Activated CD4-positive, alpha-beta T cell treated with anti-CD3 and anti-CD28 coated beads, Interleukin-2, amount 10 ng/mL, durations not matched to agents 7 days and 5 days (primary cell): ENCODE results near the gene CTSC. TPM values are rescaled to one million over a fixed set of nuclear protein-coding genes. Genes with fewer than 3 reads are reported as not detected.

Source experiments
- CTCF ChIA-PET: fragments of 350-600 bp; sonication (Branson Sonifier 250); formaldehyde crosslinking; loops from one replicate; lab custom pipeline; 2021; ENCODE audit warnings: antibody characterized with exemption; lab: Charles Lee
- POLR2A ChIA-PET: fragments of 350-600 bp; sonication (Branson Sonifier 250); formaldehyde crosslinking; loops from one replicate; lab custom pipeline; 2021; ENCODE audit warnings: antibody characterized with exemption; lab: Charles Lee
- DNase-seq: peaks from one replicate; pipeline ENCODE4 v3.0.0-alpha.2; 2020
- H3K27ac Mint-ChIP-seq: one replicate; pipeline ENCODE4 v1.8.0; 2021; ENCODE audit warnings: mild to moderate bottlenecking, moderate library complexity, mixed read lengths
- H3K27me3 Mint-ChIP-seq: one replicate; pipeline ENCODE4 v1.8.0; 2021; ENCODE audit warnings: mixed read lengths
- H3K36me3 Mint-ChIP-seq: one replicate; pipeline ENCODE4 v1.8.0; 2021; ENCODE audit warnings: low read depth, mixed read lengths
- H3K4me1 Mint-ChIP-seq: one replicate; pipeline ENCODE4 v1.8.0; 2021; ENCODE audit warnings: mixed read lengths
- H3K4me3 Mint-ChIP-seq: one replicate; pipeline ENCODE4 v1.8.0; 2021; ENCODE audit warnings: mild to moderate bottlenecking, moderate library complexity, mixed read lengths
- H3K9me3 Mint-ChIP-seq: one replicate; pipeline ENCODE4 v1.8.0; 2021; ENCODE audit warnings: mixed read lengths
- total RNA-seq, 2 experiments: library from RNA; stranded (reverse); gene quantifications; one replicate each; pipeline ENCODE4 v1.2.3, GENCODE V29; 2021

CTSC gene
- total RNA-seq = 100 to 1,000 TPM; 230 to 272 TPM

GRCh38 chr11:88337181-88337986, at the start of gene CTSC:
Gene CTSC (minus strand): TSS chr11:88337736. CDS start chr11:88337672, 64 bp downstream.
- H3K9me3 Mint-ChIP-seq = peaks cover 4% of the 10 kb centered on the region
- no peaks in the 10 kb centered on the region for H3K27me3 Mint-ChIP-seq
- peak within 1 kb of the TSS; percentile 89 for H3K4me3 Mint-ChIP-seq
- peak within 1 kb of the TSS; percentile 98 for H3K27ac Mint-ChIP-seq
- CTCF ChIA-PET = interaction anchor here (0.7 to 2.4 kb wide), 7 partner anchors 9 to 232 kb away, joined by 3 to 13 read pairs (median 4); no protein-coding TSS in a partner anchor
- DNase-seq = peak; percentile 96
- H3K36me3 Mint-ChIP-seq = peaks cover 51% of the 10 kb centered on the region
- peaks cover 55% of the 10 kb centered on the region for H3K4me1 Mint-ChIP-seq
- POLR2A ChIA-PET = interaction anchor here (0.6 to 1.7 kb wide), 7 partner anchors 9 to 84 kb away, joined by 3 to 7 read pairs (median 3); no protein-coding TSS in a partner anchor

- Mint-ChIP-seq H3K27ac (no peak overlapping the region), H3K36me3 (peaks cover under 1% of the 10 kb centered on the region), H3K9me3 (no peaks in the 10 kb centered on the region), H3K4me1 (peaks cover 9% of the 10 kb centered on the region), H3K27me3 (no peaks in the 10 kb centered on the region), H3K4me3 (no peak overlapping the region)
- DNase-seq = no peak
- CTCF ChIA-PET = no interaction called here
- POLR2A ChIA-PET = no interaction called here
These were observed 47.1 kb upstream of the CTSC start for GRCh38 chr11:88384669-88385005.

- H3K27ac Mint-ChIP-seq = no peak overlapping the region
- no peaks in the 10 kb centered on the region for H3K36me3 Mint-ChIP-seq
- H3K27me3 Mint-ChIP-seq = no peaks in the 10 kb centered on the region
- no peaks in the 10 kb centered on the region for H3K9me3 Mint-ChIP-seq
- ChIA-PET POLR2A (no interaction called here), CTCF (no interaction called here)
- H3K4me3 Mint-ChIP-seq = no peak overlapping the region
- H3K4me1 Mint-ChIP-seq = peaks cover 9% of the 10 kb centered on the region
- no peak for DNase-seq
These were observed 46.6 kb upstream of the CTSC start for GRCh38 chr11:88384004-88384668.

GRCh38 chr11:88383447-88383846, 45.9 kb upstream of the CTSC start:
- ChIA-PET CTCF (no interaction called here), POLR2A (interaction anchor here (0.6 kb wide), 1 partner anchor 180 kb away, joined by 4 read pairs; no protein-coding TSS in a partner anchor)
- no peak for DNase-seq
- H3K9me3 Mint-ChIP-seq = no peaks in the 10 kb centered on the region
- no peaks in the 10 kb centered on the region for H3K27me3 Mint-ChIP-seq
- H3K27ac Mint-ChIP-seq = no peak overlapping the region
- no peak overlapping the region for H3K4me3 Mint-ChIP-seq
- H3K4me1 Mint-ChIP-seq = peaks cover 9% of the 10 kb centered on the region
- H3K36me3 Mint-ChIP-seq = no peaks in the 10 kb centered on the region

GRCh38 chr11:88379130-88379529, 41.6 kb upstream of the CTSC start:
- ChIA-PET CTCF (interaction anchor here (0.7 to 1.2 kb wide), 3 partner anchors 12 to 1841 kb away, joined by 3 to 6 read pairs (median 3); no protein-coding TSS in a partner anchor), POLR2A (no interaction called here)
- Mint-ChIP-seq H3K27ac (no peak overlapping the region), H3K4me3 (no peak overlapping the region), H3K9me3 (peaks cover 8% of the 10 kb centered on the region), H3K36me3 (peaks cover 13% of the 10 kb centered on the region), H3K4me1 (peaks cover 14% of the 10 kb centered on the region), H3K27me3 (no peaks in the 10 kb centered on the region)
- no peak for DNase-seq

GRCh38 chr11:88378422-88379066, 41.0 kb upstream of the CTSC start:
- Mint-ChIP-seq H3K4me1 (peaks cover 13% of the 10 kb centered on the region), H3K4me3 (no peak overlapping the region), H3K27me3 (no peaks in the 10 kb centered on the region), H3K36me3 (peaks cover 19% of the 10 kb centered on the region), H3K27ac (no peak overlapping the region), H3K9me3 (peaks cover 10% of the 10 kb centered on the region)
- ChIA-PET CTCF (interaction anchor here (0.7 to 1.6 kb wide), 4 partner anchors 9 to 1841 kb away, joined by 3 to 6 read pairs (median 3); no protein-coding TSS in a partner anchor), POLR2A (no interaction called here)
- DNase-seq = no peak

- peaks cover 27% of the 10 kb centered on the region for H3K36me3 Mint-ChIP-seq
- no peaks in the 10 kb centered on the region for H3K27me3 Mint-ChIP-seq
- H3K9me3 Mint-ChIP-seq = peaks cover 11% of the 10 kb centered on the region
- no peak overlapping the region for H3K27ac Mint-ChIP-seq
- ChIA-PET POLR2A (no interaction called here), CTCF (interaction anchor here (1.6 kb wide), 1 partner anchor 8 kb away, joined by 3 read pairs; no protein-coding TSS in a partner anchor)
- H3K4me1 Mint-ChIP-seq = peaks cover 12% of the 10 kb centered on the region
- DNase-seq = no peak
- no peak overlapping the region for H3K4me3 Mint-ChIP-seq
These were observed 40.1 kb upstream of the CTSC start for GRCh38 chr11:88377646-88378045.

GRCh38 chr11:88377144-88377543, 39.6 kb upstream of the CTSC start:
- Mint-ChIP-seq H3K9me3 (peaks cover 11% of the 10 kb centered on the region), H3K4me3 (no peak overlapping the region), H3K27ac (no peak overlapping the region), H3K36me3 (peaks cover 29% of the 10 kb centered on the region), H3K27me3 (no peaks in the 10 kb centered on the region), H3K4me1 (peaks cover 12% of the 10 kb centered on the region)
- CTCF ChIA-PET = interaction anchor here (1.6 kb wide), 1 partner anchor 8 kb away, joined by 3 read pairs; no protein-coding TSS in a partner anchor
- no peak for DNase-seq
- POLR2A ChIA-PET = no interaction called here

- Mint-ChIP-seq H3K9me3 (peaks cover 13% of the 10 kb centered on the region), H3K27me3 (no peaks in the 10 kb centered on the region), H3K27ac (no peak overlapping the region), H3K4me1 (peaks cover 22% of the 10 kb centered on the region), H3K4me3 (no peak overlapping the region), H3K36me3 (peaks cover 32% of the 10 kb centered on the region)
- no peak for DNase-seq
- POLR2A ChIA-PET = no interaction called here
- CTCF ChIA-PET = interaction anchor here (0.6 kb wide), 2 partner anchors 211 to 298 kb away, joined by 3 read pairs; no protein-coding TSS in a partner anchor
These were observed 38.5 kb upstream of the CTSC start for GRCh38 chr11:88375927-88376470.

- Mint-ChIP-seq H3K4me3 (no peak overlapping the region), H3K9me3 (peaks cover 17% of the 10 kb centered on the region), H3K27me3 (no peaks in the 10 kb centered on the region), H3K36me3 (peaks cover 31% of the 10 kb centered on the region), H3K4me1 (peaks cover 38% of the 10 kb centered on the region), H3K27ac (peak overlapping the region; percentile 16)
- ChIA-PET POLR2A (no interaction called here), CTCF (interaction anchor here (0.6 kb wide), 1 partner anchor 10 kb away, joined by 5 read pairs; no protein-coding TSS in a partner anchor)
- no peak for DNase-seq
These were observed 33.2 kb upstream of the CTSC start for GRCh38 chr11:88370782-88371181.

- H3K27me3 Mint-ChIP-seq = no peaks in the 10 kb centered on the region
- H3K36me3 Mint-ChIP-seq = peaks cover 6% of the 10 kb centered on the region
- H3K4me1 Mint-ChIP-seq = peaks cover 57% of the 10 kb centered on the region
- H3K9me3 Mint-ChIP-seq = peaks cover 7% of the 10 kb centered on the region
- H3K27ac Mint-ChIP-seq = peak overlapping the region; percentile 14
- ChIA-PET POLR2A (interaction anchor here (1.6 kb wide), 1 partner anchor 30 kb away, joined by 3 read pairs; the partner anchor contains the start of gene CTSC), CTCF (interaction anchor here (0.9 kb wide), 1 partner anchor 23 kb away, joined by 4 read pairs; no protein-coding TSS in a partner anchor)
- H3K4me3 Mint-ChIP-seq = no peak overlapping the region
- DNase-seq = peak; percentile 58
These were observed 29.8 kb upstream of the CTSC start for GRCh38 chr11:88367310-88367709.

GRCh38 chr11:88363648-88364065, 26.1 kb upstream of the CTSC start:
- no peak overlapping the region for H3K4me3 Mint-ChIP-seq
- no peak for DNase-seq
- no peaks in the 10 kb centered on the region for H3K9me3 Mint-ChIP-seq
- H3K4me1 Mint-ChIP-seq = peaks cover 48% of the 10 kb centered on the region
- no peak overlapping the region for H3K27ac Mint-ChIP-seq
- no peaks in the 10 kb centered on the region for H3K27me3 Mint-ChIP-seq
- ChIA-PET POLR2A (no interaction called here), CTCF (no interaction called here)
- H3K36me3 Mint-ChIP-seq = no peaks in the 10 kb centered on the region
